Left ventricle myocardium inferior (tissue), 1 donor: ENCODE data around the gene PTPN21. TPM values are rescaled to one million over a fixed set of nuclear protein-coding genes. Genes with fewer than 3 reads are reported as not detected.

Experiments used
- DNase-seq: peaks from one replicate; pipeline ENCODE4 v3.0.0-alpha.2; 2020
- H3K27ac ChIP-seq: fragments of 200-600 bp; replicated peaks from 2 replicates; pipeline ENCODE4 v1.8.0; 2021
- H3K27me3 ChIP-seq: fragments of 200-600 bp; 2 replicates; pipeline ENCODE4 v1.8.0; 2021; ENCODE audit warnings: low read depth
- H3K36me3 ChIP-seq: fragments of 200-600 bp; 2 replicates; pipeline ENCODE4 v1.8.0; 2021
- H3K4me1 ChIP-seq: fragments of 200-600 bp; 2 replicates; pipeline ENCODE4 v1.8.0; 2021
- H3K4me3 ChIP-seq: fragments of 200-600 bp; 2 replicates; pipeline ENCODE4 v1.8.0; 2021; ENCODE audit warnings: mild to moderate bottlenecking, moderate library complexity
- H3K9me3 ChIP-seq: fragments of 200-600 bp; replicated peaks from 2 replicates; pipeline ENCODE4 v1.8.0; 2021
- CTCF ChIP-seq: fragments of 200-600 bp; IDR thresholded peaks from 2 replicates; pipeline ENCODE4 v1.8.0; 2021; ENCODE audit warnings: antibody characterized with exemption, mild to moderate bottlenecking, borderline replicate concordance
- intact Hi-C: fragments of 100-400 bp; cut with micrococcal nuclease; formaldehyde crosslinking; loops from one replicate; pipeline ENCODE4 v1.11.0; 2022
- total RNA-seq: library from RNA; stranded (reverse); fragmentation: NEBNext Ultra II Directional; extraction: Animal tissue kit (Norgen Biotek cat#: 25700); gene quantifications from one replicate; pipeline ENCODE4 v1.2.1, GENCODE V29; 2021
- donor health status: DM: no; HTN: yes; CAD: no; lungs with severe emphysema.

PTPN21 gene
- total RNA-seq, 1 donor from 2014 or later: 42.3 TPM

DNA sequence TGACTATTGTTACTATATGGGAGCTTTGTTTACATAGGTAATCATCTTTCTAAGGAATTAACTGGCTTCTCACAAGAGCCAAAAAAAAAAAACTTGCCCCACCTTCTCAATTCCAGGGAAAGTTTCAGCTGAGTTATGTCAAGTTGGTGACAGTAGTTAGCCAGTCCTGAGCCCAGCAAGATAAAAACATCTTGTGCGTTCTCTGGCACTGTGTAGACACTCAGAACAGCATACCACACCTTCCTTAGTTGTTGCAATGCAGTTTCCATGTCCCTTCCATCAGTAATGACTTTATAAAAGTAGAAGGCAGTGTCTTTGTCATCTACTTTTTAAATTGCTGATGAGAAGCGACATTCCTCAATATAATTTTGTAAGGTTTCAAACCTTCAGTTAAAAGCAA, 50.2 kb downstream of the PTPN21 start:
- peaks cover 55% of the 10 kb centered on the region for H3K36me3 ChIP-seq
- H3K27me3 ChIP-seq: no peaks in the 10 kb centered on the region
- TF ChIP-seq CTCF: no peak
- H3K27ac ChIP-seq: peak overlapping the region; percentile 11
- intact Hi-C loops: no loop called here
- H3K9me3 ChIP-seq: no peaks in the 10 kb centered on the region
- peaks cover 18% of the 10 kb centered on the region for H3K4me1 ChIP-seq
- no peak for DNase-seq
- no peak overlapping the region for H3K4me3 ChIP-seq

- peaks cover 62% of the 10 kb centered on the region for H3K36me3 ChIP-seq
Observed at GRCh38 chr14:88503754-88504406, 50.9 kb downstream of the PTPN21 start.

GRCh38 chr14:88502740-88503139, 52.1 kb downstream of the PTPN21 start:
- no peak overlapping the region for H3K4me3 ChIP-seq
- DNase-seq: no peak
- H3K36me3 ChIP-seq: peaks cover 66% of the 10 kb centered on the region
- intact Hi-C loops: no loop called here
- TF ChIP-seq CTCF: no peak
- H3K27ac ChIP-seq: no peak overlapping the region
- peaks cover 15% of the 10 kb centered on the region for H3K4me1 ChIP-seq
- H3K27me3 ChIP-seq: no peaks in the 10 kb centered on the region
- no peaks in the 10 kb centered on the region for H3K9me3 ChIP-seq

More at GRCh38 chr14:88503754-88504406, 50.9 kb downstream of the PTPN21 start:
- peaks cover 18% of the 10 kb centered on the region for H3K4me1 ChIP-seq
- H3K27me3 ChIP-seq: no peaks in the 10 kb centered on the region
- H3K4me3 ChIP-seq: no peak overlapping the region
- no peak for DNase-seq
- intact Hi-C loops: no loop called here
- no peak for TF ChIP-seq CTCF
- H3K27ac ChIP-seq: peak overlapping the region; percentile 11
- H3K9me3 ChIP-seq: no peaks in the 10 kb centered on the region

- TF ChIP-seq CTCF: no peak
- peaks cover 79% of the 10 kb centered on the region for H3K36me3 ChIP-seq
- H3K4me1 ChIP-seq: peaks cover 14% of the 10 kb centered on the region
- H3K27me3 ChIP-seq: no peaks in the 10 kb centered on the region
- intact Hi-C loops: no loop called here
- no peak for DNase-seq
- H3K9me3 ChIP-seq: no peaks in the 10 kb centered on the region
- H3K4me3 ChIP-seq: no peak overlapping the region
- H3K27ac ChIP-seq: no peak overlapping the region
Observed at GRCh38 chr14:88500611-88501010, 54.2 kb downstream of the PTPN21 start.

- H3K36me3 ChIP-seq: peaks cover 85% of the 10 kb centered on the region
- no peaks in the 10 kb centered on the region for H3K27me3 ChIP-seq
- no peak overlapping the region for H3K27ac ChIP-seq
- peaks cover 4% of the 10 kb centered on the region for H3K4me1 ChIP-seq
- DNase-seq: no peak
- no peak overlapping the region for H3K4me3 ChIP-seq
- intact Hi-C loops: no loop called here
- no peaks in the 10 kb centered on the region for H3K9me3 ChIP-seq
- no peak for TF ChIP-seq CTCF
Observed at GRCh38 chr14:88499225-88499624, 55.6 kb downstream of the PTPN21 start.
